Left kidney (tissue), 2 donors: ENCODE measurements around the gene SH2D4B. TPM values are rescaled to one million over a fixed set of nuclear protein-coding genes. Genes with fewer than 3 reads are reported as not detected.
"Not testable (repeated sequence)": the region's sequence is repeated elsewhere in the genome, so short reads cannot be mapped to it uniquely, and the experiment has no call there.

Source experiments
- DNase-seq: peaks from one replicate; pipeline ENCODE4 v3.0.0-alpha.2; 2013
- polyA plus RNA-seq: library from polyadenylated mRNA; unstranded; fragments of 120-200 nt; gene quantifications from one replicate; pipeline ENCODE4 v1.2.1, GENCODE V29; 2013; ENCODE audit not compliant: insufficient read length

The SH2D4B gene
- polyA plus RNA-seq, 1 donor, result 0.15 TPM

DNA sequence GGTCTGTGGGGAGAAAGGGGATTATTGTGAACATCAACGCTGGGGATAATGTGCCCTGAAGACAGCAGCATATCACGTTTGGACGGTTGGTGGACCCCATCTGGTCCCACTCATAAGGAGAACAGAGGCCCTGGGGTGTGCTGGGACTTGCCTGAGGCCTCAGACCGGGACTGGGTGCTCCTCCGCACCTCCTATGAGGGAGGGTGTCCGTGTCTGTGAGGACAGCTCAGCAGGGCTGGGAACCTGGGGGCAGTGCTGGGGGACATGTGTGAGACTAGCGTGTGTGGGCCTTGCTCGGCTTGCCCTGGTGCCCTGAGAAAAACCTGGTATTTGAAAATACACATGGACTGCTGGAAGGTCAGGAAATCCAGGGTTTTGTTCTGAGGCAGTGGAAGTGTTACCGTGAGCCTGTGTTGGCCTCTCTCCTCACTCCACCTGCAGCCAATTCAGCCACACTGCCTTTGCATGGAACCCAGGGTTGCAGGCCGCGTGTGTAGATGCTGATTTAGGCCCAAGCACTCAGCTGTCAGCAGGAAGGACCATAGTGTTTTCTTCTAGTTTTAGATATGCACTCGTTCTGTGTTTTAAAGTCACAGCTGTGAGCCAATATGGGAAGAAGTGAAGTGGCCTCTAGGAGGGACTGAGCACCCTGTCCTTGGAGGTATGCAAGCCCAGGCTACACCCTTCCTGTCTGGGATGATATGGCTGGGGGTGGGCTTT, 13.4 kb upstream of the SH2D4B start:
- no peak for DNase-seq

DNA sequence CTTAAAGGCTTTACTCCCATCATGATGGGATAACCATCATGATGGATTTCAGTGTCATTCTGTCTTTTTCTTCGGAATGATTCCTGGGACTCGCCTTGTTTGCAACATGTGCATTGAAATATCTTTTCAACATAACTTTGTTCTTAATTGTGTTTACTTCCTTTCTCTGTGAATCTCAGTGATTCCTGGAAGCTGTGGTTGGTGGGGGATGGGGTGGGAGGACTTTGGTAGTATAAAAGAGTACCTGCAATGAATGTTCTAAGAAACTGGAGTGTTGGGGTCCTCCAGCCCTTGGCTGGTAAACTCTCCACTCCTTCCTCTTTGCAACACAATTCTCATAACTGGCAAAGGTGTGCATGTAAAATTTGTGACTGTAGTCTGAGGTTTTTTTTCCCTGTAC, 11.5 kb upstream of the SH2D4B start:
- DNase-seq, result no peak

DNA sequence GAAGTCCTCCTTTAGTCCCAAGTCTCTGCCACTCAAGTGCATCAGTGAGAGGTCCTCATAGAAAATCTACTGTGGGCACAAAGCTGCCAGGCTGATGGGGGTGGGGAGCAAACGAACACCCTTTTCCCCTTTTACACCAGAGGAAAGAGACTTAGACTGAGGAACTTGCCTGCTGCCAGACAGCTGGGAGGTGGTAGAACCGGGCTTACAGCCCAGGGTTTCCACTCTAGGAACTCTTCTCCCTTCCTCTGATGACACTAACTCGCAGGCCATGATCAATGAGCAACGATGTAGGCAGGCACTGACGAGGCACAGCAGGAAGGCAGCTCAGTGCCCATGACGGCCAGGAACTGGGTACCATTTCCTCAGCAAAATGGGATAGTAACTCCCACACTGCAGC, 11.0 kb upstream of the SH2D4B start:
- DNase-seq, result no peak

DNA sequence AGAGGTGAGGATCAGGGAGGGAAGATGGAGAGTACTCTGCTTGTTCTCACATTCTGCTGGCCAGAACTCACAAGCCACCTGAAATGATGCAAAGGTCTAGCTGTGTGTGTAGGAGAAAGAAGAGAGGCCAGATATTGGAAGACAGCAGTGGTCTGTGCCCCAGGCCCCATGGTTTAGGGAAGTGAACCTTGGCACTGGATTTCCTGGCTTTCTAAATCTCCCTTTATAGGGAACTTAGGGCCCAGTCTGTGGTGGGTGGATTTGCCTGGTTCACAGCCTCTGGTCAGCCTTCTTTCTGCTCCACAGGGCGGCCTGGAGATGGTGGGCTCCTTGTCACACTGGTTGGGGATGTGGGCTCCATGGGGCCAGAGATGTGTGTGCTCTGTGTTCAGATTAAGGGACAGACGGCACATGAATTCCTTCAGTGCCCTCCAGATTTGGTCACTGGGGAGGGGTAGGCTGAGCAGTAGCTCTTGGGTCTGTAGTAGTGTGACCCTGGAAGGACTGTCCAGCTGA, 9.5 kb upstream of the SH2D4B start:
- DNase-seq, result no peak

DNA sequence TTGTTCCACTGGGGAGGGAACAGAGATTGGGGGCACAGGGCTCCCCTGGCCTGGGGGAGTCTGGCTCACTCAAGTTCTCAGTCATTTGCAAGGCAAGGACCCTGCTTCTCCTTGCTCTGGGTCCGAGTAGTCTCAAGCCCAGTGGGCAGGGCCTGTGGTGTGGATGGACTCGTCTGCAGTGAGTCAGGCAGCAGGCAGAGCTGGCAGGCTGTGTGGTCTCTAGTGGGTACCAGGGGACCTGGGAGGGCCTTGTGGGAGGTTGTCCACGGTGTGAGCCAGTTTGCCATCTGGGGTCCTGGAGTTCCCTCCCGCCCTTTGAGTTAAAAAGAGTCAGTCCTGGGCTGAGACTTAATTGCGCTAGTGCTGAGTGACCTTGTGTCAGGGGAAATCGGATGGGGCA, 8.8 kb upstream of the SH2D4B start:
- no peak for DNase-seq

DNA sequence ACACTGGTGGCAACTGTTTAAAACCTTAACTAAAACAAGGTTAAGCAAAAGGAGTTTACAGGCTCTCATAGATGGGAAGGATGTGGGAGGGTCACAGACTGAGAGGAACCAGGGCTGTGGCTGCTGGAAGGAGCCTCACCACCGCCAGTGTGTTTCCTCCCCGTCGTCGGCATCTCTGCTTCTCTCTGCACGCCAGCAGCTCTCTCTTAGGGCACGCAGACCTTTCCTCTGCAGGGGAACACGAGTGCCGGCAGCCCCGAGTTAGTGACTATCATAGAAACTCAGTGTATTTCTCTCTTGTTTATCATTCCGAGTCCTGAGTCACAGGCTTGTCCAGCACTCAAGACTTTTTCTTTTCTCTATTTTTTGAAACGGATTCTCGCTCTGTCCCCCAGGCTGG, 8.1 kb upstream of the SH2D4B start:
- no peak for DNase-seq

DNA sequence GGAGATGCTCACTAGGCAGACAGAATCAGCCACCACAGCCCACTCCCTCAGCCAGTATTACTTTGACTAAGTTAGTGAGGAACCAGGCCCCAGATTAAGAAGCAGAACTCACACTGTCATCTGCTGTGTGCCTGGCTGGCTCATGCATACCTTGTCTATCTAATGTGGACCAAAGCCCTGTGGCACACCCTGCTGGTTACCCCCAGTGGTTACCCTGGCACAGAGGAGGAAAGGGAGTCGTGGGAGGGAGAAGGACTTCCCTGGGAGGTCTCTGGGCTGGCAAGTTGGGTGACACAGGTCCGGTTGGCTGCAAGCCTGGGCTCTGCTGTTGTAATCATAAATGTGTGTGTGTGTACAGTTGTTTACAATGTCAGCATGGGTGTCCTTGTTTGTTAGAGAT, 7.5 kb upstream of the SH2D4B start:
- no peak for DNase-seq

DNA sequence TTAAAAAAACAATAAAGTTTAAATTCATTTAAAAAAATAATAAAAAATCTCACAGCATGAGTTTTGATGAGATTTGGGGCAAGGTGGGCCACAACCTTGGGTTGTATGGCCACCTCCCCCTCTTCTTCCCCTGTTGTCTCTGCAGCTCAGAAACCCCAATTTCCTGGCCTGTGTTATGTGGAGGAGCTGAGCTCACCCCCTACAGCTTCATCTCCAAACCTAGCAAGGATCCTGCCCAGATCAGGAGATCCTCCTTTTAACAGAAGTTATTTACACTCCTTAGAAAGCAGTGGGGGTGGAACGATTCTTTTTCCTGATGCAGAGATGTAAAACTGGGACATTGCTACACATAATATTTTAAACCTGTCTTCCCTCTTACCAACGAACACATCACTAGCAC, 6.9 kb upstream of the SH2D4B start:
- no peak for DNase-seq

DNA sequence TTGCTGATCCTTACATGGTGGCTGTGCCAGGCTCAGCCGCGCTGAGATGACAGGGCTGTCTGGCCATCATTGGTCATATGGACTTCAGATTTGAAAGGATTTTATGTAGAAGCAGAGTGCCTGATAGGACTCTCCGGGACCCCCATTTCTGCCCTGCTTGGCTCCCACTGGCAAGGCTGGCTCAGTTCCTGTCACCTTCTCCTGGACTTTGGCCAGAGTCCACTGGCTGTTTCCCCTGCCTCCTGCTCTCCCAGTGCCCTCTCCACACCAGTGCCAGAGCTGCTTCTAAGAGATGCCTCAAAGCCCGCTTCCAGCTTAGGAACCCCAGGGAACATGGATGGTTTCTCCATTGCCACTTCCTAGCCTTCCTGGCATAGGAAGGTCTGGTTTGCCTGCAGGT, 5.1 kb upstream of the SH2D4B start:
- no peak for DNase-seq

DNA sequence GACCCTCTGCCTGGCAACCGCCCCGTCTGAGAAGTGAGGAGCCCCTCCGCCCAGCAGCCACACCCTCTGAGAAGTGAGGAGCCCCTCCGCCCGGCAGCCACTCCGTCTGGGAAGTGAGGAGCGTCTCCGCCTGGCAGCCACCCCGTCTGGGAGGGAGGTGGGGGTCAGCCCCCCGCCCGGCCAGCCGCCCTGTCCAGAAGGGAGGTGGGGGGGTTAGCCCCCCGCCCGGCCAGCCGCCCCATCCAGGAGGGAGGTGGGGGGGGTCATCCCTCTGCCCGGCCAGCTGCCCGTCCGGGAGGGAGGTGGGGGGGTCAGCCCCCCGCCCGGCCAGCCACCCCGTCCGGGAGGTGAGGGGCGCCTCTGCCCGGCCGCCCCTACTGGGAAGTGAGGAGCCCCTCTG, 3.6 kb upstream of the SH2D4B start:
- DNase-seq, result not testable (repeated sequence)

DNA sequence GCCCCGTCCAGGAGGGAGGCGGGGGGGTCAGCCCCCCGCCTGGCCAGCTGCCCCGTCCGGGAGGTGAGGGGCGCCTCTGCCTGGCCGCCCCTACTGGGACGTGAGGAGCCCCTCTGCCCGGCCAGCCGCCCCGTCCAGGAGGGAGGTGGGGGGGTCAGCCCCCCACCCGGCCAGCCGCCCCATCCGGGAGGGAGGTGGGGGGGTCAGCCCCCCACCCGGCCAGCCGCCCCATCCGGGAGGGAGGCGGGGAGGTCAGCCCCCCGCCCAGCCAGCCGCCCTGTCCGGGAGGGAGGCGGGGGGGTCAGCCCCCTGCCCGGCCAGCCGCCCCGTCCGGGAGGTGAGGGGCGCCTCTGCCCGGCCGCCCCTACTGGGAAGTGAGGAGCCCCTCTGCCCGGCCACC, 3.1 kb upstream of the SH2D4B start:
- not testable (repeated sequence) for DNase-seq

DNA sequence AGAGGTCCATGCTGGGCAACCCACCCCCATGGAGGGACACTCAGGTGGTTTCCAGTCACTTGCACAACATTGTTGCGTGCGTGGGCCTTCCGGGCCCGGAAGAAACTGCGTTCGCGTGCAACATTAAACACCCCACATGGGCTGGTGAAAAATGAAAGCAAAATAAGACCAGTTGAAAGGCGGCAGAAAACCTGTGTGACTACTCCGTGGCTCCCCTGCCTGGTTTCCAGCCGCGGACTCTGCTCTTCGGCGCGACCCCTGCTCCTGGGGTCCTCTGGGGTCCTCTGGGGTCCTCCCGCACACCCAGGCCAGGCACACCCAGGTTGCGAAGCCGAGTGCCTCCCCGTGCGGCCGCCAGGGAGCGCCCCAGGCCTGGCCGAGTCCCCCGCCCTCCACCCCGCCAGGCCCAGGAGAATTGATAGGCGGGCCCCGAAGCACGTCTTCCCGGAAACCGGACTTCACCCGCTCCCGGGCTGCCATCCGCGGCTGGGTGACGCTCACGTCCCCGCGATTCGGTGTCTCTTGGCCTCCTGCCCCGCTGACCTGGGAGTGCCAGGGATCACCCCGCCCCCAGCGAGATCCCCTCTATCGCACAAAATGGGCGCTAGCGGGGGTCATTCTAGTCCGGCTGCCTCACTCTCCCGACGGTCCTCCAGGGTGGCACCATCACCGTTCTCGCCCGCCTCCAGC, 1.9 kb upstream of the SH2D4B start:
- DNase-seq, result no peak

DNA sequence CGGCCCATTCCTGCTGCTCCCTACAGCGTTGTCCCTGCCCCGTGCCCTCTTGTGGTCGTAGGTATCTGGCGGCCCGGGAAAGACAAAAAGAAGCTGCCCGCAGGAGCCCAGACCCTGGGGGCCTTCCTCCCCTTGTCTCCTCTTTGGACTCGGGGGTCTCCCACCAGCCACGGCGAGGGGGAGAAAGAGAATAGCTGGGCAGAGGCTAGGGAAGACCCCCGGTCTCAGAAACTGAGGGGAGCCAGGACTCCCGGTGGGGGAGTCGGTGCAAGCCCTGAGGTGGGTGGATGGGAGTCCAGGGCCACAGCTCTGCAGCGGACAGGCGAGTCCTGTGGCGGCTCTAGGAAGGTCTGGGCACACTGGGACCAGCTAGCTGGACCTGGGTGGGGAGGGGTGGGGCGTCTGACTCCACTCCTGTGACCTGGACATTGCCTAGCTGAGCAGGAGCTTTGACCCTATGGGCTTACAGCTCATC, 1.3 kb upstream of the SH2D4B start:
- DNase-seq, result no peak

DNA sequence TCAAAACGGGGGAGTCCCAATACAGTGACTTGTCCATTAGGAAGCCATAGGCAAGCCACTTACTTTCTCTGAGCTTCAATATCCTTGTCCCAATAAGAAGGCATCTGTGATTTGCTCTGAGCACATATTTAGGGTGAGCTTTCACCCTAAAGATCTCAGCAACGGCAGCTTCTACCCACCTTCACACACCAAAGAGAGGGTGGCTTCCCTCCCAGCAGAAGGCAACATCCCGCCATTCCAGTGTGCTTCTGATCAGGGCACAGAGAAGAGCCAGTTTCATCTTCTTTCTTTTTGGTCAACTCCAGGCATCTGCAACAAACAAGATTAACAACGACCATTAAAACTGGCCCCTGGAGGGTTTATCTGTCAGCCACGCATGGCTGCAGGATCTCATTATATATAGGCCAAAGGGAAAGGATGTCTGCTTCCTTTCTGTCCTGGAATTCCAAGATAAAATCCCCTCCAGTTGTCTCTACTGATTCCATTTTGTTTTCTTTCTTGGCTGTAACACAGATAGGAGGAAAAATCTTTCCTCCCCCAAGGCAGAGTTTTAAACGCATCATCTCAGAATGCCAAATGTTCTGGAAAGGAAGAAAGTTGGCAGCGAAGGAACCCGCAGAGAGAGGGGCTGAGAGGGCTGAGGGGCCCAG, 491 bp upstream of the SH2D4B start:
- no peak for DNase-seq

DNA sequence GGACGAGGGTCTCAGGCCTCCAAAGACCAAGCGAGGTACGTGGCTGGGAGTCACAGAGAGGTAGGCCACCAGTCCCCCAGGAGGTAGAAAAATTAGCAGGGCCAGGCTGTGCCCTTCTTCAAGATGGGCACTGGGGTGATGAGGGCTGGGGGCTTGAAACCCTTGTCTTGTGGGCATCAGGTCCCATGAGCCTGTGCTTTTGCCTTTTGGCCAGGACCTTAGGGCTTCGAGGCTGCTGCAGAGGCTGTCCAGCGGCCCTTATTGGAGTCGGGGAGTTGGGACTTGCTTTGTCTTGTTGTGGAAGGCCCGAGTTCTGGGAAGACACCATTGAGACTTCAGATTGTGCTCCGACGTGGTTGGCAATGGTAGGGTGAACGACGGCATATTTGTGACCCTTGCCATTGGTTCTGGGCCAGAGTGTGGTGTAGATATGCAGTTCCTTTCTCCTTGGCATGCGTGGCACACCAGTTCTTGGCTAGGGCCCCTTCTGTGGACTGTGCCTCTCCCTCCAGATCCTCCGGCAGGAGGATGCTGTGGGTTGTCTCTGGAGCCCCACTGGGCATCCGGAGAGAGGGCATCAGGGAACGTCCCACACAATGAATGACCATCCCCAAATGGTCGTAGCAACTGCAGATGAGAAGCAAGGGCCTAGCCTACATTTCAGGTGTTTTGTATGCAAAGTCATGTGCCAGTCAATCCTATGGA, 931 bp downstream of the SH2D4B start:
- no peak for DNase-seq

DNA sequence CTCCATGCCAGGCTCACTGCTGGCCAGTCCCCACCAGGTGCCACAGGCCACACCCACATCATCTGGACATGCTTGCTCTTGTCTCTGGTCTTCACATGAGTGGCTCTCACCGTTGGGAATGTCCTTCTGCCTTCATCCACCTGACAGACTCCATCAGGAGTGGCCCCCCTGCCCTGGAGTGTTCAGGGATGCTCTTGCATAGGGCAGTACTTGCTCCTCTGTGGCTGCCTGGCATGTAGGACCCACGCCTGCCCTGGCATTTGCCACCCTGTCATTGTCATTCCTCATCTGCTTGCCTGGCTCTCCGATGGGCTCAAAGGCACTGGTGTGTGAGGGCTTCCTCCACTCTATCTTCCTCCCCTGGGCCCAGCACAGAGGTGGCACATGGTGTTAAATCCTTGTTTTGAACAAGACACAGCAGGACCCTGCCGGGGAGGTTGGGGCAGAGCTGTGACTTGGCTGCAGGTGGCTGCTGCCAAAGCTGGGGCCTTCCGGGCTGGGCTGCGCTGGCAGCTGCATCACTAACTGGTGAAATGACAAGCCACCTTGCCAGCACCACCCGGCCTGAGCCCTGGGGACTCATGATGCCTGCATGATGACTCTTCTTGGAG, 1.8 kb downstream of the SH2D4B start:
- no peak for DNase-seq

DNA sequence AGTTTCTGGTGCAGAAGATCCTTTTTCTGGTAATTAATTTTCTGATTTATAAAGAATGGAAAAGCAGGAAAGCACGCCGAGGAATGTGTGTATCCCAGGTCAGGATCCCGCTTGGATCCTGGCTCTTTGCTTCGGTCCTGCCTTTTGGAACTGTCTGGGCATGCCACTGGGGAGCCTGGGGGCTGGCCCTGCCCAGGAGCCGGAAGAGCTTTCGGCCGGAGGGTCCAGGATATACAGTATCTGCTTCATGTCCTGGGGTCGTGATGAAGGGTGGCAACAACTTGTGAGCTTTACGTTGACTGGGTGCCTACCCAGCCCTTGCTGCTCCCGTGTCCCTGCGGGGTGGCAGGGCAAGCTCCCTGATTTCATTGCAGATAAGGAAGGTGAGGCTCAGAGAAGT, 2.4 kb downstream of the SH2D4B start:
- no peak for DNase-seq

DNA sequence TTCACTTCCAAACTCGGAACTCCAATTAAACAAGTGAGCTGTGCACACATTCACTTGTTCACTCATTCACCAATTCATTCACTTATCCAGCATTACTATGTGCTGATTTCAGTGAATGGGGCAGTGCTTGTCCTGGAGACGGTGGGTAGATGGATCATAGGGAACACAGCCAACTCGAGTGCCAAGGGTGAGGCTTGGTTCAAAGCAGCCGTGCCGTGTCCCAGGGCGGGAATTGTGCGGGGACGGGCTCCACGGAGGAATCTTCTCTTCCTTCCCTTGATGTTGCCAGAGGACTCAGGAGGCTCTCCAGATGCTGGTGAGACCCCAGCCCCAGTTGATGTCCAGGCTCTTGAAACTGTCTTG, 2.9 kb downstream of the SH2D4B start:
- DNase-seq, result no peak

DNA sequence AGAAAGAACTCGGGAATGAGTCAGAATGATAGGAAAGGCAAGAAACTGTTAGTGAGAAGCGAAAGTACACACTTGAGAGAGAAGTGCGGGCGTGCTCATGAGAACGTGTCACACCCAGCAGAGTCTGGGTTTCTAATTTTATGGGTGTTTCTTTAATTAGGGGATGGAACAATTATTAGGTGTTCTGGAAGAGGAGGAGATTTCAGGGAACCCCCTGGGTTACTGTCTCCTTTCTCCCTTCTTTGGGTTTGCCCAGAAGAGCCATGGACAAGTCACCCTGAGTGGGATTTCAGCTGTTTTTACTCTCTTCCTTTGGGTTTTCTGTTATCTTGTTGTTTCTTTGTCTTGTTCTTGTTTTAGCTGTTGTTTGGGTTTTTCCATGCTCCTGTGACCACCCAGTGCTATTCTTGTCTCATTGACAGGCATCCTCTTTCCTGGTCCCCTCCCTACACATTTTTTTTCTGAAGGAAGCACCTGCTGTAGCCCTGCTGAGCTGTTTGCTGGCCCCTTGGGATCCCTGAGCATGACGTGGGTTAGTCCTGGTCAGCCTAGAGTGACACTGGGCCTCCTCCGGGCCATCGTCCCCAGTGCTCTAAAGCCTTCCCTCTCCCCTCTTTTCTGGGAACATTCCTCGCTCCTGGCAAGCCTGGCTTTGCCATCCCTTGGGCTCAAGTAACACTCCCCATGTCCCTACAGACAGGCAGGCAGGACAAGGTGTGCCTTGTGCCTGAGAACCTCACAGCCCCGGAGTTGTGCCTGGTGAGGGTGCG, 3.5 kb downstream of the SH2D4B start:
- no peak for DNase-seq

DNA sequence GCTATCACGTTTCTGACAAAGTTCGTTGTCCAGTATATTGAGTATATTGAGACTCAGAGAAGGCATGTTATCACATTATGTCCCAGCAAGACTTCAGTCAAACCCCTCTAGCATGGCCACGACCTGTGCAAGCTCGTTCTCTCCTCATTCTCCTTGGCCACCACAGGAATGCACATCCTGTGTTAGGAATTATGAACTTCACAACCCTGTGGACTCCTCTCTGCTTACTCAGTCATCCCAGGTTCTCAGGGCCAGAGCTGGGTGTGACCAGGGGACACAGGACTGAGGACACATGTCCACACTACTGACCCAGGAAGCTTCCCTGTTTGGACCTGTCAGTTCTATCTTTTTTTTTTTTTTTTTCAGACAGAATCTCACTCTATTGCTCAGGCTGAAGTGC, 4.4 kb downstream of the SH2D4B start:
- DNase-seq, result no peak

DNA sequence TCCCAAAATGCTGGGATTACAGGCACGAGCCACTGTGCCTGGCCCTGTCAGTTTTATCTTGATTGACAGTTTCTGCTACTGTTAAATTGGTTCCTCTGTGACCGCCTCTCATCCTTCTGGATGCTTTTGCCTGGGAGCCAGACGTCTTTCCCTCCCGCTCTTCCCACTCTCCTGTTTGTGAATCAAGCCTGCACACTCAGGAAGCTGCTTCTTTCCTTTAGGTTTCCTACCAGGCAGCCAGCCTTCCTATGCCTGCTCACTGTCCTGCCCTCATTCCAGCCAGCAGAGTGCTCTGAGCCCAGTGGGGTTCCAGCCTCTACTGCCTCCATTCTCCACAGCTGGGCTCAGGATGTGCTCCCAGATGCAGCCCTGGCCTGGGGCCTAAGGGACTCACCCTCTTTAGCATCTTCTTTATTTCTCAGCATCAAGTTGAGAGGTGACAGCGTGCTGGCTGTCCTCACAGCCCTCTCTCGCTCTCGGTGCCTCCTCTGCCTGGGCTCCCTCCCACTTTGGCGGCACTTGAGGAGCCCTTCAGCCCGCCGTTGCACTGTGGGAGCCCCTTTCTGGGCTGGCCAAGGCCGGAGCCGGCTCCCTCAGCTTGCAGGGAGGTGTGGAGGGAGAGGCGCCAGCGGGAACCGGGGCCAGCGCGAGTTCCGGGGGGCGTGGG, 5.1 kb downstream of the SH2D4B start:
- DNase-seq, result no peak
